ENCODE measurements around the gene SPSB4.

DNA sequence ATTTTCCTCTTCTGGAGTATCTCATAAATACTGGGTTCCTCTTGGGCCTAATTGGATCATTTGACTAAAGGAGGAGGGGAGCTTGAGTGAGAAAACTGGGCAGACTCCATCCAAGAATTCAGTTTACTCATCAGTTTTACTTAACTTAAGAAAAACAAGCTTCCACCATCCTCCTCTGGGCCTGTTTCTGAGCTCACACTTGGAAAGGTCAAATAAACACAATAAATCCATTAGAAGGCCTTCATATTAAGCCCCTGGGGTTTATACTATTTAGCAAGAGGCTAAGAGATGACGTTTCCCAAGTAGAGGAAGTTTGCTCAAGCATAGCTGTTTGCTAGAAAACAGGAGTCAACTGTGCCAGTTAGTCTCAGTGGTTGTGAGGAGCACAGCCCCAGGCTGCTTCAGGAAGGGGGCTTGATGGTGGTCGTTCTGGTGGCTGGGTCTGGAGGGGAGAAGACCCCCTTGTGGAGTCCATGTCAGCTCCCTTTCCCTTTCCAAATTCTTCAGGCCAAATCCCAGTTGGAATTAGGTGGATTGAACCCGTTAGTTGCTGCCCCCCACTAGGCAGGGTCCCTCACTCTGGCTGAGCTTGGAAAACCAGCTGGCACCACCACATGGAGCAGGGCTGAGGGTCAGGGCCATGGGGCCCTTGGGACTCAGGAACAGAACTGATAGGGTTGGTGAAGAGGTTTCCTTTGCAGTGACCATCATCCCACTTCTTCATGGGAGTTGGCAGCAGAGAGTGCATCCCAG lies 64.8 kb downstream of the SPSB4 start:
- TF ChIP-seq, protein P1, sequence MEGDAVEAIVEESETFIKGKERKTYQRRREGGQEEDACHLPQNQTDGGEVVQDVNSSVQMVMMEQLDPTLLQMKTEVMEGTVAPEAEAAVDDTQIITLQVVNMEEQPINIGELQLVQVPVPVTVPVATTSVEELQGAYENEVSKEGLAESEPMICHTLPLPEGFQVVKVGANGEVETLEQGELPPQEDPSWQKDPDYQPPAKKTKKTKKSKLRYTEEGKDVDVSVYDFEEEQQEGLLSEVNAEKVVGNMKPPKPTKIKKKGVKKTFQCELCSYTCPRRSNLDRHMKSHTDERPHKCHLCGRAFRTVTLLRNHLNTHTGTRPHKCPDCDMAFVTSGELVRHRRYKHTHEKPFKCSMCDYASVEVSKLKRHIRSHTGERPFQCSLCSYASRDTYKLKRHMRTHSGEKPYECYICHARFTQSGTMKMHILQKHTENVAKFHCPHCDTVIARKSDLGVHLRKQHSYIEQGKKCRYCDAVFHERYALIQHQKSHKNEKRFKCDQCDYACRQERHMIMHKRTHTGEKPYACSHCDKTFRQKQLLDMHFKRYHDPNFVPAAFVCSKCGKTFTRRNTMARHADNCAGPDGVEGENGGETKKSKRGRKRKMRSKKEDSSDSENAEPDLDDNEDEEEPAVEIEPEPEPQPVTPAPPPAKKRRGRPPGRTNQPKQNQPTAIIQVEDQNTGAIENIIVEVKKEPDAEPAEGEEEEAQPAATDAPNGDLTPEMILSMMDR (IDR thresholded peaks at IDR 0.05; ENCODE audit: low read depth, low read length, missing input control) = no peak
- TF ChIP-seq RAD21 (IDR thresholded peaks at IDR 0.05) (no peak), FOXA1 (IDR thresholded peaks at IDR 0.05) (no peak)

All from liver (tissue), 3 donors.